HEK293 (cell line): ENCODE results near the gene PTPN3.

ENCODE experiments used
- ZNF558 ChIP-seq: fragments of 450-650 bp; formaldehyde crosslinking; IDR thresholded peaks from 2 replicates; pipeline ENCODE4 v1.5.1; 2016; ENCODE audit warnings: missing biosample characterization, missing genetic modification characterization
- TF ChIP-seq, protein P1 (sequence below): fragments of 450-650 bp; formaldehyde crosslinking; IDR thresholded peaks from 2 replicates; pipeline ENCODE4 v1.5.1; 2016; ENCODE audit warnings: missing biosample characterization, missing genetic modification characterization
- TF ChIP-seq, protein P2 (sequence below): sonication (generic); formaldehyde crosslinking; IDR thresholded peaks from 2 replicates; pipeline ENCODE4 v1.8.1; 2022; ENCODE audit warnings: mild to moderate bottlenecking, moderate library complexity, missing genetic modification reagents
- TF ChIP-seq, protein P3 (sequence below): fragments of 450-650 bp; formaldehyde crosslinking; IDR thresholded peaks from 2 replicates; pipeline ENCODE4 v1.5.1; 2016; ENCODE audit warnings: missing biosample characterization, missing genetic modification characterization

DNA sequence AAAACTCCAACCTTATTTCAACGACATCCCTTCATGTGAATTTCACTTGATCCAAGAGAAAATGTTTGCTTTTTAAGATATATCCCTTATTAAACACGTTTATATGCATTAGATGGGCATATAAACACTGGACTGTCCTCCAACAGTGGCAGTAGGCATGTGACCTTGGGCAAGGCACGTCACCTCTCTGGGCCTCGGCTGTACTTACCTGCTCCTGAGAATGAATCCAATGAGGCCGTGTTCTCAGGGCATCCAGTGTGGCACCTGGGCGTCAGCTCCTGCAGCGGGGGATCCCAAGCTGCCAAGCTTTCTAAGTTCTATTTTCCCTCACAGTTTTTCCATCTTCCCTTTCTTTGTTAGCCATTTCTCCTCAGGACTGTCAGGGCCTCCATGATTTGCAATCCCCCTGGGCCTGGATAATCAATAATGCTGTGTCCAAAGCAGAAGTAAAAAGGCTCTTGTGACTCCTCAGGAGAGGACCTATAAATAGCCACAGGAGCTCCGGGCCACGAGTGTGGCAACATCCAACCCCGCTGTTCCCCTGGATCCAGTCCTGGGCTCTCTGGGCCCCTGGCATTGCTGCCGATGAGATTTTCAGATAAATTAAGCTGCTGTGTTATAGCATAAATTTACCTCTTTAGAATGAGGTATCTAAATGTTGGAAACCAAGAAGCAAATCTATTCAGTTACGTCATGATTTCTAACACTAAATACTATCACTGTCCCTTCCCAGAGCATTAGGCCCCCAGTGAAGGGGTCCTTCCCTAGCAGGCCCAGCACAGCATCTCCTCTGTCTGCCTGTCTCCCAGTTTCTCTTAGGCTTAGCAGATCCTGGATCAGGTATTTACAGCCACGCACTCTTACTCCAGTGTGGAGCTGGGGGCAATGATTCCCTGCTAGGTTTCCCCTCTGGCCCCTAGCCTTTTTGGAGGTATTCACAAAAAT, 76.8 kb downstream of the PTPN3 start:
- TF ChIP-seq, protein P1, sequence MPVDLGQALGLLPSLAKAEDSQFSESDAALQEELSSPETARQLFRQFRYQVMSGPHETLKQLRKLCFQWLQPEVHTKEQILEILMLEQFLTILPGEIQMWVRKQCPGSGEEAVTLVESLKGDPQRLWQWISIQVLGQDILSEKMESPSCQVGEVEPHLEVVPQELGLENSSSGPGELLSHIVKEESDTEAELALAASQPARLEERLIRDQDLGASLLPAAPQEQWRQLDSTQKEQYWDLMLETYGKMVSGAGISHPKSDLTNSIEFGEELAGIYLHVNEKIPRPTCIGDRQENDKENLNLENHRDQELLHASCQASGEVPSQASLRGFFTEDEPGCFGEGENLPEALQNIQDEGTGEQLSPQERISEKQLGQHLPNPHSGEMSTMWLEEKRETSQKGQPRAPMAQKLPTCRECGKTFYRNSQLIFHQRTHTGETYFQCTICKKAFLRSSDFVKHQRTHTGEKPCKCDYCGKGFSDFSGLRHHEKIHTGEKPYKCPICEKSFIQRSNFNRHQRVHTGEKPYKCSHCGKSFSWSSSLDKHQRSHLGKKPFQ (tag by site-specific recombination), result no peak
- TF ChIP-seq ZNF558 (tag by site-specific recombination), result no peak
- TF ChIP-seq, protein P2, sequence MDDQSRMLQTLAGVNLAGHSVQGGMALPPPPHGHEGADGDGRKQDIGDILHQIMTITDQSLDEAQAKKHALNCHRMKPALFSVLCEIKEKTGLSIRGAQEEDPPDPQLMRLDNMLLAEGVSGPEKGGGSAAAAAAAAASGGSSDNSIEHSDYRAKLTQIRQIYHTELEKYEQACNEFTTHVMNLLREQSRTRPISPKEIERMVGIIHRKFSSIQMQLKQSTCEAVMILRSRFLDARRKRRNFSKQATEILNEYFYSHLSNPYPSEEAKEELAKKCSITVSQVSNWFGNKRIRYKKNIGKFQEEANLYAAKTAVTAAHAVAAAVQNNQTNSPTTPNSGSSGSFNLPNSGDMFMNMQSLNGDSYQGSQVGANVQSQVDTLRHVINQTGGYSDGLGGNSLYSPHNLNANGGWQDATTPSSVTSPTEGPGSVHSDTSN, result no peak
- TF ChIP-seq, protein P3, sequence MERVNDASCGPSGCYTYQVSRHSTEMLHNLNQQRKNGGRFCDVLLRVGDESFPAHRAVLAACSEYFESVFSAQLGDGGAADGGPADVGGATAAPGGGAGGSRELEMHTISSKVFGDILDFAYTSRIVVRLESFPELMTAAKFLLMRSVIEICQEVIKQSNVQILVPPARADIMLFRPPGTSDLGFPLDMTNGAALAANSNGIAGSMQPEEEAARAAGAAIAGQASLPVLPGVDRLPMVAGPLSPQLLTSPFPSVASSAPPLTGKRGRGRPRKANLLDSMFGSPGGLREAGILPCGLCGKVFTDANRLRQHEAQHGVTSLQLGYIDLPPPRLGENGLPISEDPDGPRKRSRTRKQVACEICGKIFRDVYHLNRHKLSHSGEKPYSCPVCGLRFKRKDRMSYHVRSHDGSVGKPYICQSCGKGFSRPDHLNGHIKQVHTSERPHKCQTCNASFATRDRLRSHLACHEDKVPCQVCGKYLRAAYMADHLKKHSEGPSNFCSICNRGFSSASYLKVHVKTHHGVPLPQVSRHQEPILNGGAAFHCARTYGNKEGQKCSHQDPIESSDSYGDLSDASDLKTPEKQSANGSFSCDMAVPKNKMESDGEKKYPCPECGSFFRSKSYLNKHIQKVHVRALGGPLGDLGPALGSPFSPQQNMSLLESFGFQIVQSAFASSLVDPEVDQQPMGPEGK (tag by site-specific recombination), result no peak
